RWPE2 (cell line): ENCODE data around the gene VIPR2.

Source experiments
- ATAC-seq: fragments of 200-7000 bp; cut with Tn5 transposase; 3 replicates; pipeline ENCODE4 v1.9.1; 2021; ENCODE audit warnings: low read depth
- DNase-seq: peaks from one replicate; pipeline ENCODE4 v3.0.0-alpha.2; 2020; ENCODE audit warnings: low spot score
- H3K27ac ChIP-seq: fragments of 450-650 bp; 2 replicates; pipeline ENCODE4 v1.5.1; 2017; ENCODE audit warnings: mild to moderate bottlenecking; ENCODE audit not compliant: poor library complexity, severe bottlenecking
- H3K27me3 ChIP-seq: fragments of 250-450 bp; sonication (Bioruptor Pico); 2 replicates; pipeline ENCODE4 v1.5.1; 2021; ENCODE audit warnings: mild to moderate bottlenecking, moderate library complexity; ENCODE audit not compliant: insufficient read depth, poor library complexity, severe bottlenecking
- H3K36me3 ChIP-seq: fragments of 250-450 bp; sonication (Bioruptor Pico); 2 replicates; pipeline ENCODE4 v1.5.1; 2020; ENCODE audit warnings: low read depth, mild to moderate bottlenecking, moderate library complexity
- H3K4me1 ChIP-seq: fragments of 250-450 bp; sonication (Bioruptor Pico); 2 replicates; pipeline ENCODE4 v1.5.1; 2021; ENCODE audit warnings: mild to moderate bottlenecking, moderate library complexity; ENCODE audit not compliant: insufficient read depth, poor library complexity, severe bottlenecking
- H3K4me3 ChIP-seq: fragments of 250-450 bp; sonication (Bioruptor Pico); 2 replicates; pipeline ENCODE4 v1.5.1; 2021; ENCODE audit warnings: mild to moderate bottlenecking, moderate library complexity; ENCODE audit not compliant: severe bottlenecking
- H3K9me3 ChIP-seq: fragments of 250-450 bp; sonication (Bioruptor Pico); 2 replicates; pipeline ENCODE4 v1.5.1; 2021; ENCODE audit warnings: mild to moderate bottlenecking, moderate library complexity; ENCODE audit not compliant: severe bottlenecking
- CTCF ChIP-seq: fragments of 450-650 bp; IDR thresholded peaks from one replicate; pipeline ENCODE4 v1.5.1; 2017; ENCODE audit warnings: mild to moderate bottlenecking, moderate library complexity; ENCODE audit not compliant: poor library complexity, severe bottlenecking

The VIPR2 gene

GRCh38 chr7:159010937-159011721 lies 133.5 kb downstream of the VIPR2 start:
- H3K27me3 ChIP-seq: no peaks in the 10 kb centered on the region
- no peak for TF ChIP-seq CTCF
- H3K9me3 ChIP-seq: no peaks in the 10 kb centered on the region
- no peak overlapping the region for H3K27ac ChIP-seq
- DNase-seq (no peak), ATAC-seq (no peak)
- H3K4me3 ChIP-seq: no peak overlapping the region
- H3K36me3 ChIP-seq: no peaks in the 10 kb centered on the region
- no peaks in the 10 kb centered on the region for H3K4me1 ChIP-seq

DNA sequence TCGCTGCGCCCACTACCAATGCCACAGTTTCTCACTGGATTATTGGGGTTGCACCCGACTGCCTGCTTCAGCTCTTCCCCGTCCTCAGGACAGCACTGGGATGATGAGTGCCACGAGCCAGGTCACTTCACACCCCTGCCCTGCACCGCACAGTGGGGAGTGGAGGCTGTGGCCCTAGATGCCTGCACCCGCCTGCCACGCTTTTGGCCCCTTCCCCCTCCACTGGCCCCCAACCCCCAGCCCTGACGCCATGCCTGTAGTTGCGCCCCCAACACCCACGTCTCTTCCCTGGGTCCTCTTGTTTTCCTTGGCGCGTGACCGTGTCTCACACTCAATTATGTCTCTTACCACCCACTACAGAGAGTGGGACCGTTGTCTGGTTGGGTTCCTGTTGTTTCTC lies 134.3 kb downstream of the VIPR2 start:
- Histone ChIP-seq H3K4me1 (no peaks in the 10 kb centered on the region), H3K27me3 (no peaks in the 10 kb centered on the region), H3K4me3 (no peak overlapping the region), H3K36me3 (no peaks in the 10 kb centered on the region), H3K9me3 (no peaks in the 10 kb centered on the region), H3K27ac (no peak overlapping the region)
- DNase-seq (no peak), ATAC-seq (no peak)
- TF ChIP-seq CTCF: no peak

GRCh38 chr7:159009951-159010350 lies 134.7 kb downstream of the VIPR2 start:
- no peak overlapping the region for H3K27ac ChIP-seq
- no peaks in the 10 kb centered on the region for H3K27me3 ChIP-seq
- no peaks in the 10 kb centered on the region for H3K36me3 ChIP-seq
- DNase-seq (no peak), ATAC-seq (no peak)
- H3K4me1 ChIP-seq: no peaks in the 10 kb centered on the region
- no peak overlapping the region for H3K4me3 ChIP-seq
- H3K9me3 ChIP-seq: no peaks in the 10 kb centered on the region
- TF ChIP-seq CTCF: no peak

DNA sequence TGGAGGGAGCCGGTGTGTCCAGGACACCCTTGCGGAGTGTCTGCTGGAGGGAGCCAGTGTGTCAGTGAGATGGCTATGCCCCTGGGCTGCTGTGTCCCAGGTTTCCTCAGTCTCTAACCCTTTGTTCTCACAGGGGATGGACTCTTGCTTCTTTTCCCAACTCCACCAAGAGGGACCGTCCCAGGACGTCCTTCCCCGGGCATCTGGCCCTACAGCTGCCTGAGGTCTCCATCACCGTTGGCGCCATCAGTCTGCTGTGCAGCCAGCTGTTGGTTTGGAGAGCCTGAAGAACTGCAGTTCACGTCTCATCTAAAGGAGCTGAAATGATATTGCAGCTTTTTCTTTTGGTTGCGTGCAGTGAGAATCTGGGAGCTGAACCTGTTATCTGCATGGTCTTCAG lies 136.2 kb downstream of the VIPR2 start:
- H3K27me3 ChIP-seq: no peaks in the 10 kb centered on the region
- no peak overlapping the region for H3K4me3 ChIP-seq
- no peak for ATAC-seq
- H3K9me3 ChIP-seq: no peaks in the 10 kb centered on the region
- H3K4me1 ChIP-seq: no peaks in the 10 kb centered on the region
- no peak for TF ChIP-seq CTCF
- no peaks in the 10 kb centered on the region for H3K36me3 ChIP-seq
- no peak for DNase-seq
- H3K27ac ChIP-seq: no peak overlapping the region

DNA sequence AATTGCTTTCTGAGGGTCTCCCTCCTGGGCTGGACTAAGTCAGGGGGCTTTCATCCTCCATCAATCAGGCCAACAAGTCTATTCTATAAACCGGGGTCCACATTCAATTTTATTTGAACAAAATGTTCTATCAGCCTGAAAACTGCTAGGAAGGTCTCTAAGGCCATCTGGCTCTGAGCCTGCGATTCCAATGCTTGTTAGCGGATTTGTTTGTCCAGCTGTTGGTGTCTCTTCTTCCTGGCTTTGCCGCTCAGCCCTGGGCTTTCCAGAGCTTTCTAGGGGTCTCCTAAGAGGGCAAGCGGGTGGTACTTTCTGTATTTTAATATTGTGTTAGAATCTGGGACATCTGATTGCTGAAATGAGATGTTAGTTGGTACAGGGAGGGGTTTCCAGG lies 136.7 kb downstream of the VIPR2 start:
- no peaks in the 10 kb centered on the region for H3K27me3 ChIP-seq

More for the DNA sequence above, 136.7 kb downstream of the VIPR2 start:
- H3K4me3 ChIP-seq: no peak overlapping the region
- no peak overlapping the region for H3K27ac ChIP-seq
- TF ChIP-seq CTCF: no peak
- DNase-seq: no peak
- H3K4me1 ChIP-seq: no peaks in the 10 kb centered on the region
- ATAC-seq: no peak
- H3K9me3 ChIP-seq: no peaks in the 10 kb centered on the region
- H3K36me3 ChIP-seq: no peaks in the 10 kb centered on the region
